AG09309 (cell line): ENCODE measurements around the gene PYGO2.
"Not testable (repeated sequence)": the region's sequence is repeated elsewhere in the genome, so short reads cannot be mapped to it uniquely, and the experiment has no call there.

ENCODE experiments used
- DNase-seq: peaks from one replicate; pipeline ENCODE4 v3.0.0-alpha.2; 2010; ENCODE audit warnings: low read depth
- H3K4me3 ChIP-seq: 2 replicates; pipeline ENCODE4 v1.5.1; 2011; ENCODE audit warnings: mild to moderate bottlenecking, low read depth, low read length, moderate library complexity; ENCODE audit not compliant: control insufficient read depth
- CTCF ChIP-seq: IDR thresholded peaks from 2 replicates; pipeline ENCODE4 v1.5.1; 2011; ENCODE audit warnings: mild to moderate bottlenecking, low read depth, low read length, inconsistent platforms; ENCODE audit not compliant: insufficient read depth, control insufficient read depth; ENCODE audit errors: missing control alignments

PYGO2 gene

GRCh38 chr1:154988058-154988954 is 26.7 kb upstream of the PYGO2 start:
- TF ChIP-seq CTCF, result no peak
- DNase-seq, result no peak
- H3K4me3 ChIP-seq, result no peak overlapping the region

- no peak for DNase-seq
- no peak overlapping the region for H3K4me3 ChIP-seq
- no peak for TF ChIP-seq CTCF
Measured at GRCh38 chr1:154987326-154987725, 25.7 kb upstream of the PYGO2 start.

- not testable (repeated sequence) for H3K4me3 ChIP-seq, DNase-seq
Measured at GRCh38 chr1:154986736-154987135, 25.2 kb upstream of the PYGO2 start.

GRCh38 chr1:154983776-154984466 is 22.3 kb upstream of the PYGO2 start:
- DNase-seq, result no peak
- peak overlapping the region; percentile 79 for H3K4me3 ChIP-seq
- TF ChIP-seq CTCF, result no peak

- no peak for TF ChIP-seq CTCF
- peak; percentile 99 for DNase-seq
- H3K4me3 ChIP-seq, result peak within 1 kb of the TSS; percentile 79
Measured at GRCh38 chr1:154982897-154983648, 21.5 kb upstream of the PYGO2 start, which contains the start of gene FLAD1. Gene FLAD1 (plus strand): TSS chr1:154983344. CDS start chr1:154983695, 351 bp downstream.

GRCh38 chr1:154982341-154982740 is 20.8 kb upstream of the PYGO2 start:
- no peak overlapping the region for H3K4me3 ChIP-seq
- DNase-seq, result no peak
- no peak for TF ChIP-seq CTCF
